HCT116 (cell line): ENCODE results near the gene SLC25A43. TPM values are rescaled to one million over a fixed set of nuclear protein-coding genes. Genes with fewer than 3 reads are reported as not detected.

Experiments
- CEBPB ChIP-seq: IDR thresholded peaks from 2 replicates; pipeline ENCODE4 v1.6.1; 2012; ENCODE audit warnings: low read depth
- CTCF ChIP-seq, 3 experiments: fragments of 200-600 bp in 1 of 3; sonication (generic) in 1 of 3; IDR thresholded peaks in 2 of 3; conservative IDR thresholded peaks in 1 of 3; 2 replicates each; pipeline ENCODE4 v1.5.1; 2012 to 2017; ENCODE audit warnings: low read depth in 2 of 3, low read length in 2 of 3, antibody characterized with exemption in 1 of 3, borderline replicate concordance in 1 of 3, control low read depth in 1 of 3, mild to moderate bottlenecking in 1 of 3, mixed read lengths in 1 of 3, mixed run types in 1 of 3, moderate library complexity in 1 of 3; ENCODE audit not compliant: insufficient read depth in 1 of 3
- EZH2phosphoT487 ChIP-seq: fragments of 200-600 bp; IDR thresholded peaks from 2 replicates; pipeline ENCODE4 v1.6.1; 2018; ENCODE audit warnings: antibody characterized with exemption, borderline replicate concordance
- FOSL1 ChIP-seq: IDR thresholded peaks from 2 replicates; pipeline ENCODE4 v1.6.1; 2012; ENCODE audit warnings: low read depth
- JUND ChIP-seq: IDR thresholded peaks from 2 replicates; pipeline ENCODE4 v1.6.1; 2012
- POLR2A ChIP-seq: IDR thresholded peaks from 2 replicates; pipeline ENCODE4 v1.7.0; 2011; ENCODE audit warnings: borderline replicate concordance; ENCODE audit not compliant: insufficient read depth, insufficient read length; ENCODE audit errors: extremely low read depth
- RAD21 ChIP-seq: IDR thresholded peaks from 2 replicates; pipeline ENCODE4 v1.6.1; 2012; ENCODE audit warnings: low read depth, mild to moderate bottlenecking
- SRF ChIP-seq: IDR thresholded peaks from 2 replicates; pipeline ENCODE4 v1.6.1; 2012; ENCODE audit warnings: low read depth
- ZFX ChIP-seq: fragments of 450-650 bp; IDR thresholded peaks from 2 replicates; pipeline ENCODE4 v1.6.1; 2017
- total RNA-seq: library from RNA; stranded (reverse); gene quantifications from one replicate; pipeline ENCODE4 v1.2.1, GENCODE V29; 2021; ENCODE audit not compliant: unreplicated experiment
- TF ChIP-seq, protein P1 (sequence below): IDR thresholded peaks from 2 replicates; pipeline ENCODE4 v1.6.1; 2011; ENCODE audit warnings: mild to moderate bottlenecking, low read length, moderate library complexity; ENCODE audit not compliant: insufficient replicate concordance; ENCODE audit errors: extremely low read depth

The SLC25A43 gene
- total RNA-seq, 1 experiment from 2014 or later: 14.1 TPM

DNA sequence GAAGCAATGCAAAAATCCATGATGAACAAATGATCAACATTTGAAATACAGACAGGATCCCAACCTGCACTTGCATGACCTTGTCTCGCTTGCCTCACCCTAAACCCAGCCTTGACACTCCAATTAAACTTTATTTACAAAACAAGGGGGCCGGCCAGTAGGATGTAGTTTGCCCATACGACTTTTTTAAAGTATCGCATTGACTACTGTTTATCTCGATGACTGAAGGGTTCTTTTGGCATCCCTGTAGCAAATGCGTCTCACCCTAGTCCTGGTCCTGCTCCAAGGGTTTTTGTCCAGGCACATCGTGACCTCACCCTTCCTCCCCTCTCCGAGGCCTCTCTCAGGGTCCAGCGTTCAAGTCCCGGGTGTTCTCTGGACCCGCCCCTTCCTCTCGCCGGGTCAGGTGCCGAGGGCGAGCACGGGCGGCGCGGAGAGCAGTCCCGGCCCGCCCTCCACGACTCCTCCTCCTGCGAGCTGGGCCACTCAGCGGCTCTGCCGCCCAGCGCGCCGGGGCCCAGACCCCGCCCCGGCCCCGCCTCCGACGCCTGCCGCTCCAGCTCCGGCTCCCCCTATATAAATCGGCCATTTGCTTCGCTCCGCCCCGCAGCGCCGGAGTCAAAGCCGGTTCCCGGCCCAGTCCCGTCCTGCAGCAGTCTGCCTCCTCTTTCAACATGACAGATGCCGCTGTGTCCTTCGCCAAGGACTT, 68.9 kb downstream of the SLC25A43 start, which contains the start of gene SLC25A5 (continued):
- TF ChIP-seq SRF: no peak
- TF ChIP-seq FOSL1: no peak
- TF ChIP-seq CTCF (IDR thresholded peaks at IDR 0.05 in 2 of 3, conservative IDR thresholded peaks at IDR 0.05 in 1 of 3; ENCODE audit: borderline replicate concordance in 1 of 3, insufficient read depth in 1 of 3, low read depth in 2 of 3, low read length in 2 of 3): no peak
- no peak for TF ChIP-seq RAD21
- TF ChIP-seq, protein P1, sequence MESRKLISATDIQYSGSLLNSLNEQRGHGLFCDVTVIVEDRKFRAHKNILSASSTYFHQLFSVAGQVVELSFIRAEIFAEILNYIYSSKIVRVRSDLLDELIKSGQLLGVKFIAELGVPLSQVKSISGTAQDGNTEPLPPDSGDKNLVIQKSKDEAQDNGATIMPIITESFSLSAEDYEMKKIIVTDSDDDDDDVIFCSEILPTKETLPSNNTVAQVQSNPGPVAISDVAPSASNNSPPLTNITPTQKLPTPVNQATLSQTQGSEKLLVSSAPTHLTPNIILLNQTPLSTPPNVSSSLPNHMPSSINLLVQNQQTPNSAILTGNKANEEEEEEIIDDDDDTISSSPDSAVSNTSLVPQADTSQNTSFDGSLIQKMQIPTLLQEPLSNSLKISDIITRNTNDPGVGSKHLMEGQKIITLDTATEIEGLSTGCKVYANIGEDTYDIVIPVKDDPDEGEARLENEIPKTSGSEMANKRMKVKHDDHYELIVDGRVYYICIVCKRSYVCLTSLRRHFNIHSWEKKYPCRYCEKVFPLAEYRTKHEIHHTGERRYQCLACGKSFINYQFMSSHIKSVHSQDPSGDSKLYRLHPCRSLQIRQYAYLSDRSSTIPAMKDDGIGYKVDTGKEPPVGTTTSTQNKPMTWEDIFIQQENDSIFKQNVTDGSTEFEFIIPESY: no peak
- no peak for TF ChIP-seq ZFX
- TF ChIP-seq EZH2phosphoT487: no peak
- peak; percentile 79 for TF ChIP-seq POLR2A
- TF ChIP-seq CEBPB: no peak
- no peak for TF ChIP-seq JUND
